Panc1 (cell line): ENCODE measurements around the gene ZNF534. TPM values are rescaled to one million over a fixed set of nuclear protein-coding genes. Genes with fewer than 3 reads are reported as not detected.

ENCODE experiments used
- ATAC-seq: fragments of 200-7000 bp; cut with Tn5 transposase; 2 replicates; pipeline ENCODE4 v1.9.1; 2020; ENCODE audit warnings: mild to moderate bottlenecking, moderate library complexity
- BruUV-seq: library from RNA; stranded (reverse); fragments of 400-500 nt; replicated peaks from 2 replicates; lab custom pipeline; 2021; lab: Mats Ljungman, UMichigan
- CTCF ChIA-PET: fragments of 300-600 bp; sonication (Branson Sonifier 250); formaldehyde crosslinking; loops from one replicate; lab custom pipeline; 2022; ENCODE audit warnings: antibody characterized with exemption; lab: Charles Lee
- POLR2A ChIA-PET: fragments of 300-600 bp; sonication (Branson Sonifier 250); formaldehyde crosslinking; loops from one replicate; lab custom pipeline; 2022; ENCODE audit warnings: antibody characterized with exemption; lab: Charles Lee
- DNase-seq: peaks from one replicate; pipeline ENCODE4 v3.0.0-alpha.2; 2010; ENCODE audit warnings: low read depth, low spot score
- H3K27ac ChIP-seq: 2 replicates; pipeline ENCODE4 v1.5.1; 2011; ENCODE audit warnings: mild to moderate bottlenecking, low read length, inconsistent platforms
- H3K27me3 ChIP-seq: fragments of 200-500 bp; sonication (Bioruptor generic); 2 replicates; pipeline ENCODE4 v1.6.0; 2014; ENCODE audit warnings: low read length, inconsistent platforms; ENCODE audit not compliant: control insufficient read depth, insufficient read depth
- H3K36me3 ChIP-seq: fragments of 200-500 bp; sonication (Bioruptor generic); 2 replicates; pipeline ENCODE4 v1.5.1; 2014; ENCODE audit warnings: inconsistent platforms, mild to moderate bottlenecking, low read length, moderate library complexity; ENCODE audit not compliant: control insufficient read depth, insufficient read depth
- H3K4me1 ChIP-seq: 2 replicates; pipeline ENCODE4 v1.5.1; 2011; ENCODE audit warnings: inconsistent platforms, mild to moderate bottlenecking, low read length, moderate library complexity; ENCODE audit not compliant: control insufficient read depth, insufficient read depth
- H3K4me3 ChIP-seq, 2 experiments: 2 replicates each; pipeline ENCODE4 v1.5.1; 2011 to 2012; ENCODE audit warnings: low read depth in 2 of 2, low read length in 2 of 2, mild to moderate bottlenecking in 2 of 2, inconsistent platforms in 1 of 2, moderate library complexity in 1 of 2
- H3K9me3 ChIP-seq: fragments of 200-500 bp; sonication (Bioruptor generic); 2 replicates; pipeline ENCODE4 v1.5.1; 2014; ENCODE audit warnings: low read depth, mild to moderate bottlenecking, inconsistent platforms, low read length, moderate library complexity; ENCODE audit not compliant: control insufficient read depth, insufficient read depth
- POLR2AphosphoS5 ChIP-seq: IDR thresholded peaks from 2 replicates; pipeline ENCODE4 v1.6.1; 2012; ENCODE audit warnings: mild to moderate bottlenecking, low read depth, low read length, moderate library complexity
- SIN3A ChIP-seq: IDR thresholded peaks from 2 replicates; pipeline ENCODE4 v1.6.1; 2012; ENCODE audit warnings: low read depth, mild to moderate bottlenecking, low read length, moderate library complexity, borderline replicate concordance; ENCODE audit not compliant: insufficient read depth
- TCF7L2 ChIP-seq: IDR thresholded peaks from 2 replicates; pipeline ENCODE4 v1.6.1; 2011; ENCODE audit warnings: mild to moderate bottlenecking, low read depth, low read length, inconsistent platforms
- in situ Hi-C: cut with HindIII; loops from 2 replicates; pipeline ENCODE4 v1.10.0; 2016; ENCODE audit warnings: low sequenced_read_pairs, low pct_unique_long_range_greater_than_20kb
- intact Hi-C: fragments of 100-400 bp; cut with micrococcal nuclease; formaldehyde crosslinking; loops from one replicate; pipeline ENCODE4 v1.10.0; 2022; ENCODE audit not compliant: unreplicated experiment
- total RNA-seq: library from RNA; stranded (reverse); gene quantifications from one replicate; pipeline ENCODE4 v1.2.1, GENCODE V29; 2021; ENCODE audit not compliant: unreplicated experiment
- TF ChIP-seq, protein P1 (sequence below), 2 experiments: IDR thresholded peaks; 2 replicates each; pipeline ENCODE4 v1.6.1; 2011 to 2012; ENCODE audit warnings: low read depth in 2 of 2, control low read depth in 1 of 2, low read length in 1 of 2, mild to moderate bottlenecking in 1 of 2, moderate library complexity in 1 of 2; ENCODE audit not compliant: insufficient read depth in 1 of 2
- TF ChIP-seq, protein P2 (sequence below): fragments of 450-650 bp; IDR thresholded peaks from 2 replicates; pipeline ENCODE4 v1.5.1; 2017; ENCODE audit warnings: mild to moderate bottlenecking

The ZNF534 gene
- total RNA-seq, 1 experiment from 2014 or later: not detected

DNA sequence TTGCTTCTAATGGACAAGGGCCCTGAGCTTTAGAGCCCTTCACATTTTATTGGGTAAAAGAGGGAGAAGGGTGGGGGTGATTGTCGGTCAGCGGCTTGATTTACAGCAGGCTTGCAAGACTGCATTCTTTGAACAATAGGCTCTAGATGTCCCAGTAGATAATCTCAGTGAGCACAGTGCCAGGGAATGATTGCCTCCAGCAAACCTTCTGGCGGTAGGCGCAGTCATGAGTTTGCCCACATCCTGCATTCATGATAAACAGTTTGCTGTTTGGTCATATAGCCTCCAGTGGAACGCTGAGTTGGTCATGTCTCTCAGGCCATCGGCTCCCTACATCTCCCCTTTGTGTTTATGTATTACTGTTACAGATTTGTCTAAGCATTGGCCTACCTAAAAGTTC lies 18.7 kb upstream of the ZNF534 start:
- Histone ChIP-seq H3K4me3 (no peak overlapping the region), H3K27ac (no peak overlapping the region), H3K4me1 (no peaks in the 10 kb centered on the region), H3K27me3 (no peaks in the 10 kb centered on the region), H3K9me3 (peaks cover 16% of the 10 kb centered on the region; the same call in 1 of the 2 replicates), H3K36me3 (no peaks in the 10 kb centered on the region)
- BruUV-seq: no TSS peak
- CTCF ChIA-PET: no interaction called here
- no peak for DNase-seq
- ATAC-seq: no peak
- TF ChIP-seq, protein P1, sequence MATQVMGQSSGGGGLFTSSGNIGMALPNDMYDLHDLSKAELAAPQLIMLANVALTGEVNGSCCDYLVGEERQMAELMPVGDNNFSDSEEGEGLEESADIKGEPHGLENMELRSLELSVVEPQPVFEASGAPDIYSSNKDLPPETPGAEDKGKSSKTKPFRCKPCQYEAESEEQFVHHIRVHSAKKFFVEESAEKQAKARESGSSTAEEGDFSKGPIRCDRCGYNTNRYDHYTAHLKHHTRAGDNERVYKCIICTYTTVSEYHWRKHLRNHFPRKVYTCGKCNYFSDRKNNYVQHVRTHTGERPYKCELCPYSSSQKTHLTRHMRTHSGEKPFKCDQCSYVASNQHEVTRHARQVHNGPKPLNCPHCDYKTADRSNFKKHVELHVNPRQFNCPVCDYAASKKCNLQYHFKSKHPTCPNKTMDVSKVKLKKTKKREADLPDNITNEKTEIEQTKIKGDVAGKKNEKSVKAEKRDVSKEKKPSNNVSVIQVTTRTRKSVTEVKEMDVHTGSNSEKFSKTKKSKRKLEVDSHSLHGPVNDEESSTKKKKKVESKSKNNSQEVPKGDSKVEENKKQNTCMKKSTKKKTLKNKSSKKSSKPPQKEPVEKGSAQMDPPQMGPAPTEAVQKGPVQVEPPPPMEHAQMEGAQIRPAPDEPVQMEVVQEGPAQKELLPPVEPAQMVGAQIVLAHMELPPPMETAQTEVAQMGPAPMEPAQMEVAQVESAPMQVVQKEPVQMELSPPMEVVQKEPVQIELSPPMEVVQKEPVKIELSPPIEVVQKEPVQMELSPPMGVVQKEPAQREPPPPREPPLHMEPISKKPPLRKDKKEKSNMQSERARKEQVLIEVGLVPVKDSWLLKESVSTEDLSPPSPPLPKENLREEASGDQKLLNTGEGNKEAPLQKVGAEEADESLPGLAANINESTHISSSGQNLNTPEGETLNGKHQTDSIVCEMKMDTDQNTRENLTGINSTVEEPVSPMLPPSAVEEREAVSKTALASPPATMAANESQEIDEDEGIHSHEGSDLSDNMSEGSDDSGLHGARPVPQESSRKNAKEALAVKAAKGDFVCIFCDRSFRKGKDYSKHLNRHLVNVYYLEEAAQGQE (IDR thresholded peaks at IDR 0.05; ENCODE audit: insufficient read depth in 1 of 2, low read depth in 2 of 2, low read length in 1 of 2): no peak
- TF ChIP-seq TCF7L2: no peak
- no peak for TF ChIP-seq POLR2AphosphoS5
- TF ChIP-seq SIN3A: no peak
- TF ChIP-seq, protein P2, sequence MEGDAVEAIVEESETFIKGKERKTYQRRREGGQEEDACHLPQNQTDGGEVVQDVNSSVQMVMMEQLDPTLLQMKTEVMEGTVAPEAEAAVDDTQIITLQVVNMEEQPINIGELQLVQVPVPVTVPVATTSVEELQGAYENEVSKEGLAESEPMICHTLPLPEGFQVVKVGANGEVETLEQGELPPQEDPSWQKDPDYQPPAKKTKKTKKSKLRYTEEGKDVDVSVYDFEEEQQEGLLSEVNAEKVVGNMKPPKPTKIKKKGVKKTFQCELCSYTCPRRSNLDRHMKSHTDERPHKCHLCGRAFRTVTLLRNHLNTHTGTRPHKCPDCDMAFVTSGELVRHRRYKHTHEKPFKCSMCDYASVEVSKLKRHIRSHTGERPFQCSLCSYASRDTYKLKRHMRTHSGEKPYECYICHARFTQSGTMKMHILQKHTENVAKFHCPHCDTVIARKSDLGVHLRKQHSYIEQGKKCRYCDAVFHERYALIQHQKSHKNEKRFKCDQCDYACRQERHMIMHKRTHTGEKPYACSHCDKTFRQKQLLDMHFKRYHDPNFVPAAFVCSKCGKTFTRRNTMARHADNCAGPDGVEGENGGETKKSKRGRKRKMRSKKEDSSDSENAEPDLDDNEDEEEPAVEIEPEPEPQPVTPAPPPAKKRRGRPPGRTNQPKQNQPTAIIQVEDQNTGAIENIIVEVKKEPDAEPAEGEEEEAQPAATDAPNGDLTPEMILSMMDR: no peak
- in situ Hi-C loops (no loop called here), intact Hi-C loops (no loop called here)
- POLR2A ChIA-PET: no interaction called here

DNA sequence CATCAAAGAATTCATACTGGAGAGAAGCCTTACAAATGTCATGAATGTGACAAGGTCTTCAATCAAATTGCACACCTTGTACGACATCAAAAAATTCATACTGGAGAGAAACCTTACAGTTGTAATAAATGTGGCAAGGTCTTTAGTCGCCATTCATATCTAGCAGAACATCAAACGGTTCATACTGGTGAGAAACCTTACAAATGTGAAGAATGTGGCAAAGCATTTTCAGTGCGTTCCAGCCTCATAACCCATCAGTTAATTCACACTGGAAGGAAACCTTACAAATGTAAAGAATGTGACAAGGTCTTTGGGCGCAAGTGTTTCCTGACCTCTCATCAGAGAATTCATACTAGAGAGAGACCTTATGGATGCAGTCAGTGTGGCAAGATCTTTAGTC lies 13.2 kb upstream of the ZNF534 start:
- ATAC-seq: no peak
- H3K36me3 ChIP-seq: no peaks in the 10 kb centered on the region
- CTCF ChIA-PET: no interaction called here
- H3K27me3 ChIP-seq: no peaks in the 10 kb centered on the region
- no peaks in the 10 kb centered on the region for H3K4me1 ChIP-seq
- no peak for DNase-seq
- POLR2A ChIA-PET: no interaction called here
- H3K27ac ChIP-seq: no peak overlapping the region
- BruUV-seq: no TSS peak
- H3K9me3 ChIP-seq: peaks cover 20% of the 10 kb centered on the region; the same call in 1 of the 2 replicates
- in situ Hi-C loops (no loop called here), intact Hi-C loops (no loop called here)
- TF ChIP-seq, protein P2: no peak
- TF ChIP-seq, protein P1 (IDR thresholded peaks at IDR 0.05; ENCODE audit: insufficient read depth in 1 of 2, low read depth in 2 of 2, low read length in 1 of 2): no peak
- TF ChIP-seq SIN3A: no peak
- no peak for TF ChIP-seq TCF7L2
- TF ChIP-seq POLR2AphosphoS5: no peak
- no peak overlapping the region for H3K4me3 ChIP-seq
